ENCODE measurements around the gene SYCP1.
"Not testable (repeated sequence)": the region's sequence is repeated elsewhere in the genome, so short reads cannot be mapped to it uniquely, and the experiment has no call there.

SYCP1 gene

DNA sequence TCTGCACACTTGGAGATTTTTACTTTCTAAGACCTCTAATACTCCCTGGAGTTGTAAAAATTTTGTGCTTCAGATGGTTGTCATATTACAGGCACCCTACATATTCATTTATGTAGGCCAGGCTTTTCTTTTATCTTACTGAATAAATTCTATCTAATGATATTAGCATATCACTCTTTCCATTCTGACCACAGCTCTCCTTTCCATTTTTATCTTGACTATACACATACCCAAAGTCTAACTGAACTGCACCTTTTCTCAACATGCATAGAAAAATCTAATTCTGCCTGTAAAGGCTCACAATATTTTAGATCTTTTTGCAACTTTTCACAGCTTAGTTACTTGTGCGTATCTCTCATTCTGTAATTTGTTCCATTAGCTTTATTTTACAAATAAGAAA is 122.2 kb downstream of the SYCP1 start:
- no peak for DNase-seq

DNA sequence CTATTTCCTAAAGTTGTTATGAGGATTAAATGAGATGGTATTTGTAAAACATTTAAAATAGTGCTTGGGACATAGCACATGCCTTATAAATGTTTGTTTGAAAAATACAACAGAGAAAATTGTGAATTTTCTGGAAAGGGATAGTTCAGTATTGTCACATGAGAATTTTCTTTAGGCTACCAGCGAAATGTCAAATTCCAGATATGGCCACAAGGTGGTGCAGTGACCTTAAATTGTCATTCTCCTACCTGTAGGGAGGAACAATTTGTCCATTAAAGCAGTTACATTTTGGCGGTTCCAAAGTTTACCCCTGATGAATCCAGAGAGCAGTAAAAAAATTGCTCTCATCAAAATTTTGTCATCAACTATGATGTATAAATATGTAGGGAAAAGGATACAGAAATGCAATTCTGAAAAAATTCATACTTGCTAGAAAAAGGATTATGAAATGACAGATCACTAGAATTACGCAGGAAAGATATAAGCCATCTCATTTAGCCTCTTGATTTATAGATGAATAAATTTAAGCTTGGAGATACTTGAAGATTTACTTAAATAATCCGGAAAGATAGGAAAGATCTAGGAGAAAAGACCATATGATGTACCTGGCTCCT is 124.7 kb downstream of the SYCP1 start:
- DNase-seq = peak; percentile 47

DNA sequence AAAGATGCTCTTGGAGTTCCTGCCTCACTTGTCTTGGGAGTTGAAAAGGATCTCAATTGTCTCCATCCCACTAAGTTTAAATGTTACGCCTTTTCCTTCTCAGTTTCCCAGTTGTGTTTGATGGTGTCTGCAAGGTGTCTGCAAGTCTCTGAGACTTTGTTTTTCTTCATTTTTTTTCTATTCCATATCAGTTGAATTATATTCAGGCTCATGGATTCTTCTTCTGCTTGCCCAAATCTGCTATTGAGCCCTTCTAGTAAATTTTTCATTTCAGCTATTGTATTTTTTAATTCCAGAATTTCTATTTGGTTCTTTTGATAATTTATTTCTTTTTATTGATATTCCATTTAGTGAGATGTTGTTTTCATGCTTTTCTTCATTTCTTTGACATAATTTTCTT is 127.6 kb downstream of the SYCP1 start:
- DNase-seq = no peak

- DNase-seq = no peak
Observed at GRCh38 chr1:114986286-114986685, 131.6 kb downstream of the SYCP1 start.

- DNase-seq = no peak
Observed at GRCh38 chr1:114988095-114988494, 133.4 kb downstream of the SYCP1 start.

DNA sequence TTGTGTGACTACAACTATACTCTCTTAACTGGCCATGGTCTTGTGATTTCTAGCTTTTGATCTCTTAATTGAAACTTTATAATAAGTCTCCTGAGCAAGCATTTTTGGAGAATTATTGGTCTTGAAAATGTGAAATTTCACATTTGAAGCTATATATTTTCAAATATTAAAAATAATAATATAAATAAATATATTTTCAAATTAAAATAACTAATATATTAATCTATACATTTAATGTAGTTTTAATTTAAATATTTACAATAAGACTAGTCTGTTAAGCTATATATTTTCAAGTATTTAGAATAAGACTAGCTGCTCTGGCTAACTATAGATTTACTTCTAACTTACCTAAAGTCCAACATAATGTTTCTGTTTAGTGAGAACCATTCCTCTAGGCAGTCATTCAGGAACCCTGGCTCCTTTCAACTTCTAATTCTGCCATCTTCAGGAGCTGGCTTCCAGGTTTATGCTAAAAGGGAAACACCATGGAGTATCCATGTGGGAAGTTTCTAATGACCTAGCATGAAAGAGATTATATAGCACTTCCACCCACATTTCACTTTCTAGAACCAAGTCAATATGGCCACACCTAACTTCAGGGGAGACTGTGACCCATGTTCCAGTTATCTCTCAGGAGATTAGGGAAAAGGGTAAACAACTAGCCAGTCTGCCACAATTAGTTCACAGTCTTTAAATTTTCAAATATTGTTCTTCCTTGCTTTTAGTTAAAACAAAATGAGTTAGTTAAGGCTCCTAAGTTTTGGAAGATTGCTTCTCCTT is 143.0 kb downstream of the SYCP1 start:
- DNase-seq = no peak

DNA sequence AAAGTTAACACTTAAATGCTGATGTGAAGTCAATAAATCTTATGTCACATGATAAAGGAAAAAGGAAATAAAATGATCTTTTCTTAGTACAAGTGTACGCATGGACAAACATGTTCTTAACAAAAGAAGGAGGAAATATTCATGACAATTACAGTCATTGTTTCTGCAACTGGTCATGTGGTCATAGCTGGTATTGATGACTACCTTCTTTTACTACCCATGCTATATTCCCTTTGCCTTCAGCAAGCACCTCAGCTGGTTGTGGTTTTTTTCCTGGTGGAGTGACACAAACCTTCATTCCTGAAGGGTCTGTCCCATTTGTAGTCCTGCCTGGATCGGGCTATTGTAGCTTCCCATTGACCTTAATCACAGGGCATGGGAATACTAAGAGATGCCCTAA is 151.5 kb downstream of the SYCP1 start:
- DNase-seq = no peak

DNA sequence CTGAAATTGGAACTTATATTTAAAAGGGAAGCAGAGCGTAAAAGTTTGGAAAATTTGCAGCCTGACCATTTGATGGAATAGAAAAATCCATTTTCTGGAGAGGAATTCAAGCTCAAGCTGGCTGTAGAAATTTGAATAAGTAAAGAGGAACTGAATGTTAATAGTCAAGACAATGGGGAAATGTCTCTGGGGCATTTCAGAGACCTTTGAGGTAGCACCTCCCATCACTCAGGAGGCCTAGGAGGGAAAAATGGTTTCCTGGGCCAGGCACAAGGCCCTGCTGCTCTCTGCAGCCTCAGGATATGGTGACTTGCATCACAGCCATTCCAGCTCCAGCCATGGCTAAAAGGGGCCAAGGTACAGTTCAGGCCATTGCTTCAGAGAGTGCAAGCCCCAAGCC is 157.3 kb downstream of the SYCP1 start:
- no peak for DNase-seq

GRCh38 chr1:115012434-115012833 is 157.8 kb downstream of the SYCP1 start:
- DNase-seq = no peak

GRCh38 chr1:115013792-115014191 is 159.1 kb downstream of the SYCP1 start:
- no peak for DNase-seq

DNA sequence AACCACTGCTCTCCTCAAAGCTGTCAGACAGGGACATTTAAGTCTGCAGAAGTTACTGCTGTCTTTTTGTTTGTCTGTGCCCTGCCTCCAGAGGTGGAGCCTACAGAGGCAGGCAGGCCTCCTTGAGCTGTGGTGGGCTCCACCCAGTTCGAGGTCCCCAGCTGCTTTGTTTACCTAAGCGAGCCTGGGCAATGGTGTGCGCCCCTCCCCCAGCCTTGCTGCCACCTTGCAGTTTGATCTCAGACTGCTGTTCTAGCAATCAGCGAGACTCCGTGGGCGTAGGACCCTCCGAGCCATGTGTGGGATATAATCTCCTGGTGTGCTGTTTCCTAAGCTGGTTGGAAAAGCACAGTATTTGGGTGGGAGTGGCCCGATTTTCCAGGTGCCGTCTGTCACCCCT is 164.9 kb downstream of the SYCP1 start:
- DNase-seq = not testable (repeated sequence)

- no peak for DNase-seq
Observed at GRCh38 chr1:115021145-115021544, 166.5 kb downstream of the SYCP1 start.

- no peak for DNase-seq
Observed at GRCh38 chr1:115023593-115023992, 168.9 kb downstream of the SYCP1 start.

GRCh38 chr1:115029526-115029925 is 174.9 kb downstream of the SYCP1 start, which contains the start of gene TSHB:
TSHB (plus strand) TSS chr1:115029826; CDS start chr1:115033363, 3,537 bp downstream.
- no peak for DNase-seq

DNA sequence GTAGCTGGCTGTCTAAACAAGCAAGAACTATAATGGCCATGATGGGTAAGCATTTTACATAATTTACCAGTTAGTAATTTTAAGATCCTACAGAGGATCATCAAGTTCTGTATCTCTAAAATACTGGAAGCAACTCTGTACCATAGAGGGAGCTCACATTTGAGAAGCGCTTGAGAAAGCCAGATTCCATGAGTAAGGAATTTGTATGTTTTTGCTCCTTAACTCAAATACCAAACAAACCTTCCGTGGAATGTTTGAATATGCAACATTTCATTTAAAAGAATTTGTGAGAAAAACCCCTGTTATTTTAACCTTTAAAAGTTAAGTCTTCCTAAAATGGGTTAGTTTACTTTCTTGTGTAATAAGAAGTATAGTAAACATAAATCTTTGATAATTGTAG is 176.9 kb downstream of the SYCP1 start:
- DNase-seq = no peak

- DNase-seq = no peak
Observed at GRCh38 chr1:115035652-115036051, 181.0 kb downstream of the SYCP1 start.

- DNase-seq = no peak
Observed at GRCh38 chr1:115036814-115037507, 182.3 kb downstream of the SYCP1 start.

DNA sequence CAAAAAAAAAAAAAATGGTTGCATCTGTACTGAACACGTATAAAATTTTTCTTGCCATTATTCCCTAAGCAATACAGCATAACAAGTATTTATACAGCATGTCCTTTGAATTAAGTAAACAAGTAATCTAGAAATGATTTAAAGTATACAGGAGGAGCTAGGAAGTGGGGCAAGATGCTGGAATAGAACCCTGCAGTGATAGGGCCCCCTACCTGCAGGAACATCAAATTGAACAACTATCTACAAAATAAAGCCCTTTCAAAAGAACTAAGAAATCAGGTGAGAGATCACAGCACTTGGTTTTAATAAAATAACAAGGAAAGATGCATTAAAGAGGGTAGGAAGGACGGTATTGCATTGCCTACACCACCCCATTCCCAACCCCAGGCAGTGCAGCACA is 185.8 kb downstream of the SYCP1 start:
- no peak for DNase-seq

DNA sequence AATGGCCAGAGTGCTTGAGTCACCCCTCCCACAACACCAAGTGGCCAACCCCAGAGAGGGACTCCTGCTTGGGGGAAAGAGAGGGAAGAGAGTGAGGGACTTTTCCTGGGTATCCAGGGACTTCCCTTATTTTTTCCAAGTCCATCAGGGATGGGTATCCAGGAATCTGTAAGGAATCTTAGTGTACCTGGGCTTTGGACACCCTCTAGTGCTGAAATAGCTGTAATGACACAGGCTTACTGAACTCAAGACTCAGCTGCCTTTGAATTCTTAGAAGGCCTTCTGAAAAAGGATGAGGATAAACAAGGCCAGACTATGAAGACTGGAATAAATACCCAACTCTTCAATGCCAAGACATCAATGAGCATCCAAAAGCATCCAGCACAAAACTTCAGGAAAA is 187.0 kb downstream of the SYCP1 start:
- DNase-seq = no peak
